GM12878 (cell line): ENCODE results near the gene CA10. TPM values are rescaled to one million over a fixed set of nuclear protein-coding genes. Genes with fewer than 3 reads are reported as not detected.

Experiments used
- ATAC-seq: fragments of 200-7000 bp; cut with Tn5 transposase; 3 replicates; pipeline ENCODE4 v1.9.1; 2020; ENCODE audit warnings: mild to moderate bottlenecking, moderate library complexity
- BruUV-seq: library from RNA; stranded (reverse); fragments of 400-500 nt; replicated peaks from 2 replicates; lab custom pipeline; 2021; lab: Mats Ljungman, UMichigan
- CTCF ChIA-PET: fragments of 300-600 bp; sonication (Branson Sonifier 250); formaldehyde crosslinking; extraction: SDS; loops from one replicate; lab custom pipeline; 2021; ENCODE audit warnings: inconsistent platforms; lab: Yijun Ruan, JAX
- POLR2A ChIA-PET: fragments of 350-600 bp; formaldehyde crosslinking; extraction: SDS; loops from one replicate; lab custom pipeline; 2021; ENCODE audit warnings: inconsistent platforms; lab: Charles Lee
- RAD21 ChIA-PET: fragments of 300-600 bp; sonication (Branson Sonifier 250); formaldehyde crosslinking; loops from one replicate; lab custom pipeline; 2023; ENCODE audit warnings: antibody characterized with exemption; ENCODE audit not compliant: unreplicated experiment; lab: Charles Lee
- SMC1A ChIA-PET: fragments of 300-600 bp; sonication (Branson Sonifier 250); formaldehyde crosslinking; loops from one replicate; lab custom pipeline; 2023; ENCODE audit not compliant: unreplicated experiment, uncharacterized antibody; lab: Charles Lee
- DNase-seq: peaks from one replicate; pipeline ENCODE4 v3.0.0-alpha.2; 2011; ENCODE audit warnings: low read depth, low spot score
- FAIRE-seq: peaks from 3 replicates; lab custom pipeline; 2011; peaks lifted over from hg19 to GRCh38; lab: Jason Lieb, UNC
- H2AFZ ChIP-seq: 2 replicates; pipeline ENCODE4 v1.6.0; 2011; ENCODE audit warnings: low read depth, low read length, control low read depth; ENCODE audit not compliant: control insufficient read depth
- H3K27ac ChIP-seq: 2 replicates; pipeline ENCODE4 v1.5.1; 2011; ENCODE audit warnings: control low read depth; ENCODE audit not compliant: control insufficient read depth, insufficient read depth
- H3K27me3 ChIP-seq, 2 experiments: replicated peaks in 1 of 2; 2 replicates each; pipeline versions ENCODE4 v1.6.0 to v1.6.1; 2011; ENCODE audit warnings: low read length in 1 of 2; ENCODE audit not compliant: control insufficient read depth in 2 of 2, insufficient read depth in 2 of 2
- H3K36me3 ChIP-seq, 2 experiments: 2 replicates each; pipeline ENCODE4 v1.5.1; 2011; ENCODE audit warnings: low read length in 1 of 2; ENCODE audit not compliant: control insufficient read depth in 2 of 2, insufficient read depth in 2 of 2
- H3K4me1 ChIP-seq: 2 replicates; pipeline ENCODE4 v1.6.1; 2011; ENCODE audit warnings: mild to moderate bottlenecking, low read length, moderate library complexity, mixed read lengths; ENCODE audit not compliant: control insufficient read depth, insufficient read depth
- H3K4me2 ChIP-seq: 2 replicates; pipeline ENCODE4 v1.6.0; 2011; ENCODE audit warnings: control low read depth; ENCODE audit not compliant: control insufficient read depth, insufficient read depth
- H3K4me3 ChIP-seq: fragments of 200-600 bp; sonication (generic); 2 replicates; pipeline ENCODE4 v1.5.1; 2016
- H3K79me2 ChIP-seq: 2 replicates; pipeline ENCODE4 v1.6.0; 2011; ENCODE audit warnings: low read length; ENCODE audit not compliant: control insufficient read depth, insufficient read depth
- H3K9ac ChIP-seq: 2 replicates; pipeline ENCODE4 v1.8.0; 2011; ENCODE audit warnings: low read length, control low read depth, mixed read lengths; ENCODE audit not compliant: control insufficient read depth, insufficient read depth
- H3K9me3 ChIP-seq: replicated peaks from 3 replicates; pipeline ENCODE4 v1.5.1; 2011; ENCODE audit warnings: mild to moderate bottlenecking, low read length; ENCODE audit not compliant: control insufficient read depth, insufficient read depth
- H4K20me1 ChIP-seq: 2 replicates; pipeline ENCODE4 v1.6.0; 2011; ENCODE audit not compliant: control insufficient read depth, insufficient read depth
- DPF2 ChIP-seq: fragments of 450-650 bp; IDR thresholded peaks from 2 replicates; pipeline ENCODE4 v1.6.1; 2017; ENCODE audit warnings: mild to moderate bottlenecking
- ETV6 ChIP-seq, 2 experiments: fragments of 450-650 bp in 1 of 2; IDR thresholded peaks in 1 of 2; conservative IDR thresholded peaks in 1 of 2; 2 replicates each; pipeline ENCODE4 v1.6.1; 2014; ENCODE audit warnings: antibody characterized with exemption in 1 of 2, borderline replicate concordance in 1 of 2, low read depth in 1 of 2, mild to moderate bottlenecking in 1 of 2, moderate library complexity in 1 of 2
- FOXK2 ChIP-seq: fragments of 450-650 bp; IDR thresholded peaks from 2 replicates; pipeline ENCODE4 v1.6.1; 2017; ENCODE audit warnings: mild to moderate bottlenecking, moderate library complexity
- FOXM1 ChIP-seq: IDR thresholded peaks from 2 replicates; pipeline ENCODE4 v1.6.1; 2012; ENCODE audit warnings: low read depth, mild to moderate bottlenecking, inconsistent platforms, low read length, moderate library complexity
- HCFC1 ChIP-seq: fragments of 150-350 bp; IDR thresholded peaks from 2 replicates; pipeline ENCODE4 v1.6.1; 2014; ENCODE audit warnings: low read length
- HDAC6 ChIP-seq: fragments of 200-600 bp; sonication (generic); IDR thresholded peaks from one replicate; pipeline ENCODE4 v1.8.0; 2017; ENCODE audit warnings: antibody characterized with exemption; ENCODE audit not compliant: unreplicated experiment
- IRF4 ChIP-seq: IDR thresholded peaks from 2 replicates; pipeline ENCODE4 v1.6.1; 2011; ENCODE audit warnings: low read depth, low read length
- KAT2A ChIP-seq: conservative IDR thresholded peaks from 2 replicates; pipeline ENCODE4 v1.6.1; 2011; ENCODE audit warnings: low read depth, low read length; ENCODE audit not compliant: control insufficient read depth
- PAX8 ChIP-seq: fragments of 450-650 bp; IDR thresholded peaks from 2 replicates; pipeline ENCODE4 v1.6.1; 2017; ENCODE audit warnings: mild to moderate bottlenecking, moderate library complexity
- POU2F2 ChIP-seq: IDR thresholded peaks from 3 replicates; pipeline ENCODE4 v1.6.1; 2011; ENCODE audit warnings: low read depth, mild to moderate bottlenecking, low read length, borderline replicate concordance
- RAD21 ChIP-seq: IDR thresholded peaks from 2 replicates; pipeline ENCODE4 v1.6.1; 2011; ENCODE audit warnings: mild to moderate bottlenecking, low read depth, low read length, moderate library complexity; ENCODE audit not compliant: insufficient read depth
- SMAD5 ChIP-seq: IDR thresholded peaks from 2 replicates; pipeline ENCODE4 v1.6.1; 2016; ENCODE audit warnings: antibody characterized with exemption, low read depth
- SPI1 ChIP-seq: IDR thresholded peaks from 2 replicates; pipeline ENCODE4 v1.6.1; 2011; ENCODE audit warnings: low read depth, mild to moderate bottlenecking, low read length, moderate library complexity, borderline replicate concordance; ENCODE audit not compliant: insufficient read depth
- STAT3 ChIP-seq: IDR thresholded peaks from 2 replicates; pipeline ENCODE4 v1.6.1; 2011; ENCODE audit warnings: low read depth, low read length, improper control_type of control experiment
- WRNIP1 ChIP-seq: IDR thresholded peaks from 2 replicates; pipeline ENCODE4 v1.6.1; 2011; ENCODE audit warnings: low read depth, low read length, improper control_type of control experiment, borderline replicate concordance
- WGBS: methylation state at CpG from one replicate; pipeline ENCODE4 v1.1.6; 2016; ENCODE audit warnings: low lambda C conversion rate; ENCODE audit not compliant: insufficient replicate concordance, insufficient coverage; ENCODE audit errors: missing lambda C conversion rate; 5-methylcytosine and 5-hydroxymethylcytosine counted together
- in situ Hi-C: fragments of 300-500 bp; cut with MboI; formaldehyde crosslinking; loops from 9 replicates; pipeline ENCODE4 v1.14.3; 2018; ENCODE audit warnings: mixed read lengths
- intact Hi-C: fragments of 100-400 bp; cut with micrococcal nuclease; formaldehyde crosslinking; loops from one replicate; pipeline ENCODE4 v1.14.2; 2022; ENCODE audit not compliant: unreplicated experiment
- polyA plus RNA-seq, 11 experiments: library from polyadenylated mRNA; depleted of rRNA in 4 of 11; unstranded in 6 of 11; stranded (reverse) in 5 of 11; fragments of >200 nt; fragmentation: Nextera tagmentation in 4 of 11; fragmentation: Illumina TruSeq in 1 of 11; extraction: Ambion mirVana in 4 of 11; extraction: Trizol in 1 of 11; gene quantifications; 1 replicate in 1 of 11; 2 replicates in 10 of 11; pipeline versions ENCODE4 v1.2.1 to v1.2.3, GENCODE V29; 2011 to 2016; ENCODE audit warnings: inconsistent platforms in 2 of 11, missing spikeins in 2 of 11, low read depth in 1 of 11
- total RNA-seq, 4 experiments: library from RNA; depleted of rRNA in 3 of 4; stranded (reverse); fragments of >200 nt in 3 of 4; fragmentation: Illumina TruSeq in 1 of 4; extraction: Trizol in 1 of 4; gene quantifications; 2 replicates each; pipeline versions ENCODE4 v1.2.1 to v1.2.3, GENCODE V29; 2013 to 2021
- TF ChIP-seq, protein P1 (sequence below): IDR thresholded peaks from 2 replicates; pipeline ENCODE4 v1.6.1; 2012; ENCODE audit warnings: low read depth, low read length, improper control_type of control experiment

CA10 gene
- total and polyA plus RNA-seq, 10 of the 15 experiments (the other 5 are each of a cell fraction or from before 2014, with no cell fraction given), result not detected

DNA sequence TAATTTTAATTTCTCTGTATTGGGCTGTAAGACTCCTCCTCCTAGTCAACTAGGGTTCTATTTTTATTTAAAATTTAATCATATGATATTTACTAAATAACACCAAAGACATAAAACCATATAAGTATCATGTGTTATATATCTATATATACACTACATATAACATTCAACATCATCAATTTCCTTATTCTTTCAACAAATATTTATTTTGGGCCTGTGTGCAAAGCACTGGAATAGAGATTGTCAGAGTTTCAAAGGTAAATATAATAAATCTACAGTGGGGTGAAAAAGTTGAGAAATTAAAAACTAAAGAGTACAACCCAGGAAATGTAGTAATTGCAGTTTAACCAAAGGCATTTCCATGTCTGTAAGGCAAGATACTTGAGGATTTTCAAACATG lies 364.0 kb downstream of the CA10 start:
- no peak overlapping the region for H3K4me2 ChIP-seq
- no peaks in the 10 kb centered on the region for H3K4me1 ChIP-seq
- TF ChIP-seq ETV6 (conservative IDR thresholded peaks at IDR 0.05 in 1 of 2, IDR thresholded peaks at IDR 0.05 in 1 of 2; ENCODE audit: borderline replicate concordance in 1 of 2, low read depth in 1 of 2), result no peak
- TF ChIP-seq, all 136 proteins: peak for 0
- H3K27me3 ChIP-seq, result no peaks in the 10 kb centered on the region
- H3K79me2 ChIP-seq, result no peaks in the 10 kb centered on the region
- no peaks in the 10 kb centered on the region for H4K20me1 ChIP-seq
- ChIA-PET SMC1A (no interaction called here), RAD21 (no interaction called here), POLR2A (no interaction called here), CTCF (no interaction called here)
- FAIRE-seq (no peak), ATAC-seq (no peak), DNase-seq (no peak)
- intact Hi-C loops, result no loop called here
- no peak overlapping the region for H3K27ac ChIP-seq
- no peak overlapping the region for H3K9ac ChIP-seq
- no peak overlapping the region for H2AFZ ChIP-seq
- no TSS peak for BruUV-seq
- no peak overlapping the region for H3K4me3 ChIP-seq
- H3K9me3 ChIP-seq, result no peaks in the 10 kb centered on the region
- no peaks in the 10 kb centered on the region for H3K36me3 ChIP-seq
- in situ Hi-C loops, result no loop called here

DNA sequence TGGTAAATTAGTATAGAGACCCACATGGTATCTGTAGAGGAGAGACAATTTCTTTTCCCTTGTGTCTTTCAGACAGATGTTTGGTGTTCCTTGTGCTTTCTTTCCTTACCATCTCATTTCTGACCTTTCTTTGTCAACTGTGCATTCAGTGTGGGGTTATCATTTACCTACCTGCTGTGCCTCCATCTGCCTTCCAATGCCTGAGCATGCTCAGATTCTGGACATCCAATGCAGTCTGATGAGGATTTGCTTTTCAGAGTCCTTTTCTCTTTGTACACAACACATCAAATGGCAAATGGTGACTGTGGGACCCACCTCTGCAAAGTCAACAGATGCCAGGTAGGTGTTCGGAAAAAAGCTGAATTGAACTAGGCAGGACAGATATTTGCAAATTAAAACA lies 364.8 kb downstream of the CA10 start:
- POLR2A ChIA-PET, result no interaction called here
- CTCF ChIA-PET, result no interaction called here
- SMC1A ChIA-PET, result no interaction called here
- in situ Hi-C loops, result no loop called here
- no peaks in the 10 kb centered on the region for H3K4me1 ChIP-seq
- no peaks in the 10 kb centered on the region for H3K27me3 ChIP-seq
- 0% methylated on average over 1 of the region's 1 CpG for WGBS
- H3K9me3 ChIP-seq, result no peaks in the 10 kb centered on the region
- no peak overlapping the region for H3K4me2 ChIP-seq
- FAIRE-seq, result no peak
- H3K36me3 ChIP-seq, result no peaks in the 10 kb centered on the region
- H2AFZ ChIP-seq, result no peak overlapping the region
- no TSS peak for BruUV-seq
- no peak overlapping the region for H3K4me3 ChIP-seq
- no peak overlapping the region for H3K27ac ChIP-seq
- no peaks in the 10 kb centered on the region for H3K79me2 ChIP-seq
- H3K9ac ChIP-seq, result no peak overlapping the region
- TF ChIP-seq STAT3, result no peak
- TF ChIP-seq, protein P1, sequence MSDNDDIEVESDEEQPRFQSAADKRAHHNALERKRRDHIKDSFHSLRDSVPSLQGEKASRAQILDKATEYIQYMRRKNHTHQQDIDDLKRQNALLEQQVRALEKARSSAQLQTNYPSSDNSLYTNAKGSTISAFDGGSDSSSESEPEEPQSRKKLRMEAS, result no peak
- TF ChIP-seq IRF4, result no peak
- TF ChIP-seq ETV6 (conservative IDR thresholded peaks at IDR 0.05 in 1 of 2, IDR thresholded peaks at IDR 0.05 in 1 of 2; ENCODE audit: borderline replicate concordance in 1 of 2, low read depth in 1 of 2), result no peak
- TF ChIP-seq HCFC1, result no peak
- no peak for TF ChIP-seq FOXM1
- no peak for TF ChIP-seq RAD21
- no peak for TF ChIP-seq POU2F2
- no peak for TF ChIP-seq SMAD5
- no peak for TF ChIP-seq SPI1
- TF ChIP-seq WRNIP1, result no peak
- TF ChIP-seq PAX8, result no peak
- no peak for TF ChIP-seq HDAC6
- no peak for TF ChIP-seq FOXK2
- TF ChIP-seq KAT2A, result no peak
- TF ChIP-seq DPF2, result no peak
- H4K20me1 ChIP-seq, result no peaks in the 10 kb centered on the region
- intact Hi-C loops, result no loop called here
- DNase-seq, result no peak
- RAD21 ChIA-PET, result no interaction called here
- no peak for ATAC-seq
